GM19023 (cell line): ENCODE measurements around the gene AKTIP.
"Not testable (repeated sequence)": the region's sequence is repeated elsewhere in the genome, so short reads cannot be mapped to it uniquely, and the experiment has no call there.

Experiments used
- ATAC-seq: cut with Tn5 transposase; IDR thresholded peaks from one replicate; pipeline ENCODE4 v1.9.1; 2021; ENCODE audit warnings: mild to moderate bottlenecking, moderate library complexity; ENCODE audit not compliant: unreplicated experiment

The AKTIP gene

GRCh38 chr16:53517851-53518250 lies 14.8 kb upstream of the AKTIP start:
- no peak for ATAC-seq

GRCh38 chr16:53515811-53516210 lies 12.8 kb upstream of the AKTIP start:
- no peak for ATAC-seq

GRCh38 chr16:53515259-53515658 lies 12.2 kb upstream of the AKTIP start:
- ATAC-seq, result no peak

GRCh38 chr16:53512795-53513194 lies 9.8 kb upstream of the AKTIP start:
- not testable (repeated sequence) for ATAC-seq

- no peak for ATAC-seq
These were observed 8.6 kb upstream of the AKTIP start for GRCh38 chr16:53511403-53512280.

DNA sequence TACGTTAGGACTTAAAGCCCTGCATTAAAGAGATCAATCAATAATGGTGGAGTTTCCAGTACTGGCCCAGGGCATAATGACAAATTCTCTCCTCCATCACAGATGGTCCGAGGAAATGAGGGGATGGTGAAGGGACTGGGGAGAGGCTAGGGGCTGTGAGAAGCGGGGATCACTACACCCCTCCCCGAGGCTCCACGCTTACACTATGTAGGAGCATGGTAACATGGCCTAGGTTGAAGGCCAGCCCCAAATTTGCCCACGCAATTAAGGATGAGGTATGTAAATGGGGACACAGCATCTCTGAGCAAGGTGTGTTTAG lies 8.0 kb upstream of the AKTIP start:
- ATAC-seq, result no peak

DNA sequence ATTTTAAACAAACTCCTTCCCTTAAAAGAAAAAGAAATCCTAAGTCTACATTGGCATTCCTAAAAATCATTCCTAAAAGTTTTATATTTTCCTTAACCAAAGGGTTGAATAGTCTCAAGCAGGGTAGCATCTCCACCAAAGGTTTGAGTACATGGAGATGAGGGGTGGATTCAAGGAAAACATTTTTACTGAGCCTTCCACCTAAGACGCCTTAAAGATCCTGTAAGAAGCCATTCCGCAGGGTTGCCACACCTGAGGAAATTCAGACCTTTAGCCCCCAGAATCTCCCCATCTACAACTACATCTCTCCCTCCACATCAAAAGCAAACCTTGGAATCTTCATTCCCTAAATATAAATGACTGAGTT lies 7.7 kb upstream of the AKTIP start:
- no peak for ATAC-seq

DNA sequence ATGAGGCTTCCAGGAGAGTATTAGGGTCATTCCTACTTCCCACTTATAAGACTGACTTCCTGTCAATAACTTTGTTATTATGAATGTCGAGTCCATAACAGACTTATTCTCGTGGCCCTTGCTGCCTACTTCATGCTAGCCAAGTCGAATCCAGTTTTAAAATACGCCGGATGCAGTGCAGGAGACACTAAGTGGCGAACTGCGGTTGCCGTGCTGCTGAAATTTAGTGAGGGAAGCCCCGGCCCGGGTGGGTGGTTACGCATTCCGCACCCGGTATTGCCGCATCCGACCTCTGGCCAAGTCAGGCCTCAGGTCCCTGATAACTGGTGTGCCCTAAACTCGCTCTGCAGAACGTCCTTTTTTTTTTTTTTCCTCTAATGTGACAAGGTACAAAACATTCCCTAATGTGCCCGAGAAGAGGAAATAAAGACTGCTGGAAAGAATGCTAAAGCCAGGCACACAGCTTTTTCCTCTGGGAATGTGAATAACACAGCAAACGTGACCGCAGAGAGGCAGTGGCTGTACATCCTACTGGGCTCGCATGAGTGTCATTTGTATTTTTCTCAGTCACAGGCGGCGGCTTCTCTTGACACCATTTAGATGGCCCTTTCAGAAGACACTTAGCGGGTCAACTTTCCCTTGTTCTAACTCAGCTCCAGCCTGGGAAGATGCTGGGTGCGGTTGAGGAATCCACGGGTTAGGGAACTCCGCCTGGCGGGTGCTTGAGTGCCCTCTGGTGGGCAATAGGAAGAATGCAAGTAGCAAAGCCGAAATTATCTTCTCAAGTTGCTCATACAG lies 7.1 kb upstream of the AKTIP start:
- ATAC-seq, result peak; percentile 56

GRCh38 chr16:53507464-53508179 lies 4.6 kb upstream of the AKTIP start:
- ATAC-seq, result no peak

DNA sequence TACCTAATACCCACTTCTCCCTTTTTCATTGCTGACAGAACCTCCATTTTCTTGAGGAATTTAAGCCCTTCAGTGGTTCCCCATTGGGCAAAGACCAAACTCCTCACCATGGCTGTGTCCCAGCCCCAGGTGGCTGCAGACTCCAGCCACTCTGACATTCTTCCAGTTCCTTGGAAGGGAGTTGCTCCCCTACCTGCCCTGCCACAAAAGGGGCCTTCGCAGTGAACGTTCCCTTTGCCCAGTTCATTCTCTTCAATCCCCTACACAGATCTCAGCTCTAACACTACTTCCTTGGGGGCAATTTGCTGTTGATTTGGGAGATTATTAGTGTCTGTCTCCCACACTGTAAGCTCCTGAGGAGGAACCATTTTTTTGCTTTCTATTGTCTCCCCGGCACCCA lies 3.2 kb upstream of the AKTIP start:
- ATAC-seq, result no peak

GRCh38 chr16:53504665-53505064 lies 1.7 kb upstream of the AKTIP start:
- no peak for ATAC-seq

- no peak for ATAC-seq
These were observed 1.1 kb upstream of the AKTIP start for GRCh38 chr16:53503991-53504663.

- ATAC-seq, result peak; percentile 95
These were observed 388 bp upstream of the AKTIP start for GRCh38 chr16:53503270-53503923.

DNA sequence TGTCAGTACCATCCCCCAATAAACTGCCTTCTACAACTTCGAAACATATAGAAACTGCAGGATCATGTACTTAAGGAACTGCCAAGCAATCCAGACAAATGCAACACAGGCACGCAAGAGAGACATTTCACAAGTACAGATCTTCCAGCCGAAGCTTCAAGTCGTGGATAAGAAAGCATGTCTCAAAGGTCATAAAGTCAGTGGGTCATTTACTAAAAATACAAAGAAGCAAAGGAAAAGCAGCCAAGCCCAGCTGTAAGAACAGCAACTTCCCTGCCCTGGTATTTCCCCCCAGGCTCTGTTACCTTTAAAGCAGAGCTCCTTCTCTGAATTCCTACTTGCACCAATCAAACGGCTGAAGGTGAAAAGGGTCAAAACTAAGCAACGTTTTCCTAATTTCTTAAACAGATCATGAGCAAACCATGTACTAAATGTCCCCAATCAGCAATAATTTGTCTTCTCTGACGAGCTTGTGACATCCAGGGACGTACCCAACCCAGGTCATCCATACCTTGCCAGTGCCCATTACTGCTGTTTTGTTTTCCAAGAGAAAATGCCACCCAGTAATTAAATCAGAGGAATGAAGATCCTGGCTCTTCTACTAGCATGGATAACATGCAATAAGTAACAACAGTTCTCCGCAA lies 1.7 kb downstream of the AKTIP start:
- no peak for ATAC-seq

GRCh38 chr16:53498984-53499383 lies 4.0 kb downstream of the AKTIP start:
- no peak for ATAC-seq

DNA sequence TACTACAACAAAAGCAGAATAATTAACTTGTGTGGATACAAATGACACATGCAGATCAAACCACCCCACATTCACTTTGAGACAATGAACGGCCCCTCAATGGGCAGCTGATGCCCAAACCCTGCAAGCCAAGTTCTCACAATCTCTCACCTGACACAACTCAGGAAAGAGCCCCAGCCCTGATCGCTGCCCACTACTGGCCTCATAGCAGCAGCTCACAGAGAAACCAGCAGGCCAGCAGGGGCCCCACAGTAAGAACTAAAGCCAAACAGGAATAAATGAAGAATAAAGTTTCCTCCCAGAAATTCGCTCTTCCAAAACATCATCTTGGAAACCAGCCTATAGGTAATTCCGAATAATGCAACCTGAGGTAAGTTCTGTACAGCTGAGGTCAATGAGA lies 7.7 kb downstream of the AKTIP start:
- ATAC-seq, result no peak

DNA sequence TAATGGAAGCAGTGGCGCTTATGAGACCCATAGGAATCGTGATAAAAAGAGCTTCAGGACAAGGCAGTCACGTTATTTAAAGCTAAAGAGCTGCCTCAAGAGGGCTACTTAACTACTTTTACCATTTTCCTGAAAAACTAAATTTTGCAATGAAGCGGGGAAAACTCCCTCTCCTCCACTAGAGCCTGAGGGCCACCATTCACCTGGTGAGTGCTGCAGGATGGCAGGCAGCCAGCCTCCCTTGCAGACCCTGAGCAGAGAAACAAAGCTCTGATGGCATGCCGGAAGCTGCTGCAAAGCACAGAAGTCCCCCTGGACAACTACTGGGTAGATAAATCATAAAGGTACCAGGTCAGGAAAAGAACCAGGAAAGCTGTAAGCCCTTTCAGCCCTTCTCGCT lies 8.4 kb downstream of the AKTIP start:
- ATAC-seq, result no peak

GRCh38 chr16:53492503-53492902 lies 10.5 kb downstream of the AKTIP start:
- ATAC-seq, result no peak

- ATAC-seq, result no peak
These were observed 13.3 kb downstream of the AKTIP start for GRCh38 chr16:53489755-53490154.

GRCh38 chr16:53486230-53486629 lies 16.8 kb downstream of the AKTIP start:
- ATAC-seq, result no peak
